SK-N-SH (cell line): ENCODE results near the gene BNIPL. TPM values are rescaled to one million over a fixed set of nuclear protein-coding genes. Genes with fewer than 3 reads are reported as not detected.

ENCODE experiments used
- CTCF ChIA-PET: fragments of 300-600, 350-600 bp; formaldehyde crosslinking; extraction: SDS; loops from one replicate; lab custom pipeline; 2021; lab: Yijun Ruan, JAX
- POLR2A ChIA-PET: fragments of 350-600 bp; sonication (Branson Sonifier 250); formaldehyde crosslinking; extraction: SDS; loops from one replicate; lab custom pipeline; 2020; ENCODE audit warnings: antibody characterized with exemption, inconsistent platforms; lab: Yijun Ruan, JAX
- DNase-seq: peaks from one replicate; pipeline ENCODE4 v3.0.0; 2012
- H2AFZ ChIP-seq: fragments of 200-600 bp; sonication (generic); 2 replicates; pipeline ENCODE4 v1.8.1; 2016; ENCODE audit warnings: antibody characterized with exemption, mild to moderate bottlenecking, low read depth
- H3F3A ChIP-seq: fragments of 200-600 bp; sonication (generic); replicated peaks from 2 replicates; pipeline ENCODE3; 2016; ENCODE audit warnings: antibody characterized with exemption, mild to moderate bottlenecking; ENCODE audit not compliant: insufficient read depth
- H3K27ac ChIP-seq, 2 experiments: fragments of 200-500 bp in 1 of 2; fragments of 200-600 bp in 1 of 2; sonication (Bioruptor generic) in 1 of 2; sonication (generic), shearing (Covaris generic) in 1 of 2; 2 replicates each; pipeline versions ENCODE4 v1.5.1 to v1.6.1; 2014 to 2016; ENCODE audit warnings: low read depth in 2 of 2, inconsistent platforms in 1 of 2, low read length in 1 of 2, mild to moderate bottlenecking in 1 of 2, mixed read lengths in 1 of 2
- H3K27me3 ChIP-seq: fragments of 200-600 bp; sonication (generic), shearing (Covaris generic); 2 replicates; pipeline ENCODE4 v1.6.1; 2016; ENCODE audit warnings: mixed run types; ENCODE audit not compliant: insufficient read depth
- H3K36me3 ChIP-seq, 2 experiments: fragments of 200-500 bp in 1 of 2; fragments of 200-600 bp in 1 of 2; sonication (Bioruptor generic) in 1 of 2; sonication (generic) in 1 of 2; replicated peaks in 1 of 2; 2 replicates each; pipeline versions ENCODE3 to v1.5.1; 2014 to 2016; ENCODE audit warnings: low read length in 1 of 2, mild to moderate bottlenecking in 1 of 2; ENCODE audit not compliant: insufficient read depth in 2 of 2, control insufficient read depth in 1 of 2
- H3K4me1 ChIP-seq, 2 experiments: fragments of 200-500 bp in 1 of 2; fragments of 200-600 bp in 1 of 2; sonication (Bioruptor generic) in 1 of 2; sonication (generic), shearing (Covaris generic) in 1 of 2; 2 replicates each; pipeline versions ENCODE4 v1.5.1 to v1.6.1; 2014 to 2016; ENCODE audit warnings: low read depth in 1 of 2, low read length in 1 of 2, mixed run types in 1 of 2; ENCODE audit not compliant: insufficient read depth in 2 of 2, control insufficient read depth in 1 of 2
- H3K4me2 ChIP-seq: fragments of 200-600 bp; sonication (generic), shearing (Covaris generic); 2 replicates; pipeline ENCODE4 v1.6.1; 2017; ENCODE audit warnings: mixed run types
- H3K4me3 ChIP-seq, 2 experiments: fragments of 200-500 bp in 1 of 2; fragments of 200-600 bp in 1 of 2; sonication (Bioruptor generic) in 1 of 2; sonication (generic), shearing (Covaris generic) in 1 of 2; 2 replicates each; pipeline versions ENCODE4 v1.5.1 to v1.8.1; 2014 to 2016; ENCODE audit warnings: low read depth in 2 of 2, inconsistent platforms in 1 of 2, low read length in 1 of 2, mild to moderate bottlenecking in 1 of 2, mixed read lengths in 1 of 2, moderate library complexity in 1 of 2
- H3K79me2 ChIP-seq: fragments of 200-600 bp; sonication (generic); 2 replicates; pipeline ENCODE4 v1.8.1; 2017; ENCODE audit warnings: mild to moderate bottlenecking; ENCODE audit not compliant: insufficient read depth
- H3K9ac ChIP-seq: fragments of 200-600 bp; sonication (generic); 2 replicates; pipeline ENCODE4 v1.6.1; 2017; ENCODE audit warnings: mixed run types
- H3K9me2 ChIP-seq: fragments of 200-600 bp; sonication (generic); 2 replicates; pipeline ENCODE4 v1.6.1; 2017; ENCODE audit warnings: mixed run types
- H3K9me3 ChIP-seq: fragments of 200-600 bp; sonication (generic); 2 replicates; pipeline ENCODE4 v1.6.1; 2017; ENCODE audit warnings: mixed run types, mild to moderate bottlenecking, moderate library complexity
- H4K20me1 ChIP-seq: fragments of 200-600 bp; sonication (generic); 2 replicates; pipeline ENCODE4 v1.6.1; 2017; ENCODE audit warnings: mild to moderate bottlenecking, mixed run types; ENCODE audit not compliant: insufficient read depth
- CHD2 ChIP-seq: fragments of 150-350 bp; IDR thresholded peaks from 2 replicates; pipeline ENCODE4 v1.6.1; 2018; ENCODE audit warnings: low read length; ENCODE audit not compliant: partially characterized antibody
- CTCF ChIP-seq: fragments of 200-600 bp; sonication (generic); IDR thresholded peaks from 2 replicates; pipeline ENCODE4 v1.6.1; 2017; ENCODE audit warnings: antibody characterized with exemption, mild to moderate bottlenecking, moderate library complexity
- FOXM1 ChIP-seq: IDR thresholded peaks from 2 replicates; pipeline ENCODE4 v1.4.0; 2012; ENCODE audit warnings: low read depth, mild to moderate bottlenecking
- GABPA ChIP-seq: IDR thresholded peaks from 2 replicates; pipeline ENCODE4 v1.4.0; 2012; ENCODE audit warnings: low read depth, mild to moderate bottlenecking
- MAX ChIP-seq: IDR thresholded peaks from 2 replicates; pipeline ENCODE4 v1.4.0; 2012; ENCODE audit warnings: low read depth
- MEF2A ChIP-seq: IDR thresholded peaks from 2 replicates; pipeline ENCODE4 v1.4.0; 2012; ENCODE audit warnings: low read depth, borderline replicate concordance
- MXI1 ChIP-seq: IDR thresholded peaks from 2 replicates; pipeline ENCODE4 v1.6.1; 2012; ENCODE audit warnings: mild to moderate bottlenecking, low read depth, low read length, improper control_type of control experiment
- PBX3 ChIP-seq: IDR thresholded peaks from 2 replicates; pipeline ENCODE4; 2012
- RAD21 ChIP-seq: IDR thresholded peaks from 2 replicates; pipeline ENCODE4 v1.6.1; 2012; ENCODE audit warnings: mild to moderate bottlenecking, low read length
- RFX5 ChIP-seq: IDR thresholded peaks from 2 replicates; pipeline ENCODE4 v1.6.1; 2012; ENCODE audit warnings: mild to moderate bottlenecking, improper control_type of control experiment, low read length
- SMC3 ChIP-seq: IDR thresholded peaks from 2 replicates; pipeline ENCODE4 v1.6.1; 2012; ENCODE audit warnings: low read depth, low read length, improper control_type of control experiment
- TAF1 ChIP-seq: IDR thresholded peaks from 2 replicates; pipeline ENCODE4 v1.6.1; 2012; ENCODE audit warnings: low read depth, mild to moderate bottlenecking, low read length, moderate library complexity, borderline replicate concordance
- TCF12 ChIP-seq: IDR thresholded peaks from 2 replicates; pipeline ENCODE4 v1.4.0; 2012
- ZBTB33 ChIP-seq: IDR thresholded peaks from 2 replicates; pipeline ENCODE4 v1.4.0; 2012; ENCODE audit warnings: low read depth, borderline replicate concordance
- WGBS: methylation state at CpG from one replicate; pipeline ENCODE4 v1.1.6; 2017; ENCODE audit warnings: low lambda C conversion rate; 5-methylcytosine and 5-hydroxymethylcytosine counted together
- polyA plus RNA-seq, 3 experiments: library from polyadenylated mRNA; depleted of rRNA; stranded (reverse); fragments of >200 nt; gene quantifications; 2 replicates each; pipeline ENCODE4 v1.2.3, GENCODE V29; 2012
- TF ChIP-seq, protein P1 (sequence below): IDR thresholded peaks from 2 replicates; pipeline ENCODE4 v1.4.0; 2012; ENCODE audit warnings: low read depth, borderline replicate concordance
- TF ChIP-seq, protein P2 (sequence below): IDR thresholded peaks from 2 replicates; pipeline ENCODE4 v1.6.1; 2012; ENCODE audit warnings: mild to moderate bottlenecking, low read depth, low read length, moderate library complexity
- TF ChIP-seq, protein P3 (sequence below): fragments of 150-350 bp; IDR thresholded peaks from 2 replicates; pipeline ENCODE4 v1.6.1; 2017; ENCODE audit warnings: antibody characterized with exemption, low read length, low read depth, borderline replicate concordance

The BNIPL gene
- polyA plus RNA-seq, 1 of the 3 experiments (the other 2 are of a cell fraction), result 0.12 TPM

DNA sequence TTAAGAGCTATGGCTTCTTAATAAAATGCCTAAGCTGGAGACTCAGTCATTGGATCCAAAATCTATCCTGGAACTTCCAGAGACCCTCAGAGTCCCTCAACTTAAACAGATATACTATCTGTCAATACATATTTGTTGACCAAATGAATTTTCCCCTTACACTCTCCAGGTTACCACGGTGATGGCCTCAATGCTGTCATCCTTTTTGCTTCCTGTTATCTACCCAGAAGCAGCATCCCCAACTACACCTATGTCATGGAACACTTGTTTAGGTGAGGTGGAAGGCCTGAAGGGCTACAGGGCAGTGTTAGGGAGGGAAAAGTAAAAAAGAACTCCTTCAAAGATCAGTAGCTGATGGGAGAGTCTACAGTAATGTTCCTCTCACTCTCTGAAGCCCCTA lies 6.8 kb downstream of the BNIPL start:
- CTCF ChIA-PET, result interaction anchor here (1.3 to 1.9 kb wide), 3 partner anchors 16 to 298 kb away, joined by 4 to 9 read pairs (median 5); partner anchors contain the start of genes CDC42SE1, MINDY1 and MLLT11
- TF ChIP-seq CHD2, result no peak
- TF ChIP-seq PBX3, result no peak
- no peak for TF ChIP-seq RAD21
- TF ChIP-seq, protein P1, sequence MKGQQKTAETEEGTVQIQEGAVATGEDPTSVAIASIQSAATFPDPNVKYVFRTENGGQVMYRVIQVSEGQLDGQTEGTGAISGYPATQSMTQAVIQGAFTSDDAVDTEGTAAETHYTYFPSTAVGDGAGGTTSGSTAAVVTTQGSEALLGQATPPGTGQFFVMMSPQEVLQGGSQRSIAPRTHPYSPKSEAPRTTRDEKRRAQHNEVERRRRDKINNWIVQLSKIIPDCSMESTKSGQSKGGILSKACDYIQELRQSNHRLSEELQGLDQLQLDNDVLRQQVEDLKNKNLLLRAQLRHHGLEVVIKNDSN, result no peak
- TF ChIP-seq, protein P2, sequence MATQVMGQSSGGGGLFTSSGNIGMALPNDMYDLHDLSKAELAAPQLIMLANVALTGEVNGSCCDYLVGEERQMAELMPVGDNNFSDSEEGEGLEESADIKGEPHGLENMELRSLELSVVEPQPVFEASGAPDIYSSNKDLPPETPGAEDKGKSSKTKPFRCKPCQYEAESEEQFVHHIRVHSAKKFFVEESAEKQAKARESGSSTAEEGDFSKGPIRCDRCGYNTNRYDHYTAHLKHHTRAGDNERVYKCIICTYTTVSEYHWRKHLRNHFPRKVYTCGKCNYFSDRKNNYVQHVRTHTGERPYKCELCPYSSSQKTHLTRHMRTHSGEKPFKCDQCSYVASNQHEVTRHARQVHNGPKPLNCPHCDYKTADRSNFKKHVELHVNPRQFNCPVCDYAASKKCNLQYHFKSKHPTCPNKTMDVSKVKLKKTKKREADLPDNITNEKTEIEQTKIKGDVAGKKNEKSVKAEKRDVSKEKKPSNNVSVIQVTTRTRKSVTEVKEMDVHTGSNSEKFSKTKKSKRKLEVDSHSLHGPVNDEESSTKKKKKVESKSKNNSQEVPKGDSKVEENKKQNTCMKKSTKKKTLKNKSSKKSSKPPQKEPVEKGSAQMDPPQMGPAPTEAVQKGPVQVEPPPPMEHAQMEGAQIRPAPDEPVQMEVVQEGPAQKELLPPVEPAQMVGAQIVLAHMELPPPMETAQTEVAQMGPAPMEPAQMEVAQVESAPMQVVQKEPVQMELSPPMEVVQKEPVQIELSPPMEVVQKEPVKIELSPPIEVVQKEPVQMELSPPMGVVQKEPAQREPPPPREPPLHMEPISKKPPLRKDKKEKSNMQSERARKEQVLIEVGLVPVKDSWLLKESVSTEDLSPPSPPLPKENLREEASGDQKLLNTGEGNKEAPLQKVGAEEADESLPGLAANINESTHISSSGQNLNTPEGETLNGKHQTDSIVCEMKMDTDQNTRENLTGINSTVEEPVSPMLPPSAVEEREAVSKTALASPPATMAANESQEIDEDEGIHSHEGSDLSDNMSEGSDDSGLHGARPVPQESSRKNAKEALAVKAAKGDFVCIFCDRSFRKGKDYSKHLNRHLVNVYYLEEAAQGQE, result no peak
- no peak for TF ChIP-seq MEF2A
- TF ChIP-seq MAX, result no peak
- TF ChIP-seq TCF12, result no peak
- no peak for TF ChIP-seq GABPA
- no peak for TF ChIP-seq SMC3
- TF ChIP-seq, protein P3, sequence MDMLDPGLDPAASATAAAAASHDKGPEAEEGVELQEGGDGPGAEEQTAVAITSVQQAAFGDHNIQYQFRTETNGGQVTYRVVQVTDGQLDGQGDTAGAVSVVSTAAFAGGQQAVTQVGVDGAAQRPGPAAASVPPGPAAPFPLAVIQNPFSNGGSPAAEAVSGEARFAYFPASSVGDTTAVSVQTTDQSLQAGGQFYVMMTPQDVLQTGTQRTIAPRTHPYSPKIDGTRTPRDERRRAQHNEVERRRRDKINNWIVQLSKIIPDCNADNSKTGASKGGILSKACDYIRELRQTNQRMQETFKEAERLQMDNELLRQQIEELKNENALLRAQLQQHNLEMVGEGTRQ, result no peak
- no peak for TF ChIP-seq TAF1
- no peak for TF ChIP-seq ZBTB33
- TF ChIP-seq CTCF, result no peak
- TF ChIP-seq RFX5, result no peak
- no peak for TF ChIP-seq FOXM1
- no peak for TF ChIP-seq MXI1
- TF ChIP-seq, all 33 proteins: peak for 0
- POLR2A ChIA-PET, result no interaction called here

More for the DNA sequence above, 6.8 kb downstream of the BNIPL start:
- H3K9me3 ChIP-seq, result no peaks in the 10 kb centered on the region
- no peaks in the 10 kb centered on the region for H3K27me3 ChIP-seq
- no peaks in the 10 kb centered on the region for H4K20me1 ChIP-seq
- no peak overlapping the region for H2AFZ ChIP-seq
- H3K9ac ChIP-seq, result no peak overlapping the region
- H3K79me2 ChIP-seq, result no peaks in the 10 kb centered on the region
- H3K36me3 ChIP-seq, result no peaks in the 10 kb centered on the region
- no peak overlapping the region for H3K27ac ChIP-seq
- H3K4me1 ChIP-seq, result peaks cover 0 to 2% of the 10 kb centered on the region in 2 experiments; a peak in 1 of 4 replicates
- WGBS, result 95% methylated on average over 1 of the region's 1 CpG
- H3K4me2 ChIP-seq, result no peak overlapping the region
- H3F3A ChIP-seq, result peaks cover 8% of the 10 kb centered on the region
- DNase-seq, result no peak
- H3K9me2 ChIP-seq, result no peaks in the 10 kb centered on the region
- no peak overlapping the region for H3K4me3 ChIP-seq
